Chondrocyte (in vitro differentiated cells): Measurements from ENCODE around the gene AHRR. TPM values are rescaled to one million over a fixed set of nuclear protein-coding genes. Genes with fewer than 3 reads are reported as not detected.

Source experiments
- DNase-seq: peaks from one replicate; pipeline ENCODE4 v3.0.0; 2021; ENCODE audit warnings: mixed read lengths, low spot score
- H3K27ac Mint-ChIP-seq: one replicate; pipeline ENCODE4 v1.8.0; 2021; ENCODE audit warnings: mild to moderate bottlenecking, moderate library complexity, mixed read lengths; ENCODE audit not compliant: unreplicated experiment
- H3K27me3 Mint-ChIP-seq: 2 replicates; pipeline ENCODE4 v1.8.0; 2021; ENCODE audit warnings: low read depth, mixed read lengths
- H3K36me3 Mint-ChIP-seq: 2 replicates; pipeline ENCODE4 v1.8.0; 2021; ENCODE audit warnings: low read depth, mixed read lengths
- H3K4me1 Mint-ChIP-seq: 2 replicates; pipeline ENCODE4 v1.8.0; 2021; ENCODE audit warnings: low read depth, mild to moderate bottlenecking, mixed read lengths
- H3K4me3 Mint-ChIP-seq: one replicate; pipeline ENCODE4 v1.8.0; 2021; ENCODE audit warnings: mild to moderate bottlenecking, moderate library complexity, mixed read lengths; ENCODE audit not compliant: unreplicated experiment
- H3K9me3 Mint-ChIP-seq: 2 replicates; pipeline ENCODE4 v1.8.0; 2021; ENCODE audit warnings: low read depth, mixed read lengths
- CTCF ChIP-seq: fragments of 200-600 bp; sonication (generic); IDR thresholded peaks from 2 replicates; pipeline ENCODE4 v1.5.0; 2021; ENCODE audit warnings: antibody characterized with exemption, mild to moderate bottlenecking, moderate library complexity
- total RNA-seq: library from RNA; stranded (reverse); gene quantifications from 3 replicates; pipeline ENCODE4 v1.2.1, GENCODE V29; 2021

AHRR gene
- total RNA-seq, 1 donor from 2014 or later: 17.3 TPM

DNA sequence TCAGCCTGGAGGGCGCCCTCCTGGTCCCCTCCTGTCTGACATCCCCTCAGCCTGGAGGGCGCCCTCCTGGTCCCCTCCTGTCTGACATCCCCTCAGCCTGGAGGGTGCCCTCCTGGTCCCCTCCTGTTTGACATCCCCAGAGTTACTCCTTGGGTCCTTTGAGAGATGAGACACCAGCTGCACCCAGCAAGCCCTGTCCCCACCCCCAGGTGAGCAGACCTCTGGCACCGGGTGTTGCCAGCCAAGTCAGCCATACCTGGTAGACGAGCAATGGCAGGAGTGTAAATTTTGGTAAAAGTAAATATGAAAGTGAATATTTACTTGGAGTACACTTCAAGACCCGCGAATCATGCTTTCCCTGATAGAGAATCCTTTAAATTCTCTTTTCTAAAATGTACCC, 146.9 kb downstream of the AHRR start:
- Mint-ChIP-seq H3K4me1 (peaks cover 7% of the 10 kb centered on the region), H3K4me3 (no peak overlapping the region), H3K9me3 (no peaks in the 10 kb centered on the region), H3K27me3 (no peaks in the 10 kb centered on the region), H3K27ac (no peak overlapping the region), H3K36me3 (peaks cover 8% of the 10 kb centered on the region)
- peak; percentile 68 for DNase-seq
- no peak for TF ChIP-seq CTCF

DNA sequence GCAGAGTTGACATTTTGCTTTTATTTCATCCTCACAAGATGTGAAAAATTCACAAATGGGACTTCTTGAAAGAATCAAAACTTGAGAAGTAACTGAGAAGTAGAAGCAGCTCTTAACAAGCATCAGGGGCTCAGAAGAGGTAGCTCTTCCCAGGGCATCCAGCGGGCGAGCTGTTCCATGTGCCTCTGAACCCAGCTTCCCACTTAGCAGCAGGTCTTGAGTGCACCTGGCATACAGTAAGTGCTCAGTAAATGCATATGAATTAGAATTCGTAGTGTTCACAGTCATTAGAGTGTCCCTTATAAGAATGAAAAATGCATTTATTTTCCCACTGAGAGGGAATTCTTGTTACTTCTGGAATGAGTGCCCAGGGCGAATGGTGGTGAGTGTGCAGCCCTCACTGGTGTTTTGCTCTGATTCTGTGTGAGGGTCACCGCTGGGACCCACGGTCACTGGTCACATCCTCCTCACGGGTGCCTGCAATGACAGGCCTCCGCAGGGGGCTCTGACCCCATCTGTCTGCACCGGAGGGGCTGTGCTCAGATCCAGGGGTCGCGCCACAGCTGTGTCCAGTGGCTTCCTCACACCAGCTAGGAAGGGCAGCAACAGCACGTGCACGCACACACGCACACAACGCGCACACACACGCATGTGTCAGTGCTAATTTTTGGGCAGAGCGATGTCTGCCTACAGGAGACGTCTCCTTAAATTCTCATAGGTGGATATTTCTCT, 148.4 kb downstream of the AHRR start:
- Mint-ChIP-seq H3K27ac (no peak overlapping the region), H3K9me3 (no peaks in the 10 kb centered on the region), H3K4me3 (no peak overlapping the region), H3K4me1 (peaks cover 14% of the 10 kb centered on the region), H3K27me3 (no peaks in the 10 kb centered on the region), H3K36me3 (peaks cover 5% of the 10 kb centered on the region)
- TF ChIP-seq CTCF: no peak
- DNase-seq: peak; percentile 60

DNA sequence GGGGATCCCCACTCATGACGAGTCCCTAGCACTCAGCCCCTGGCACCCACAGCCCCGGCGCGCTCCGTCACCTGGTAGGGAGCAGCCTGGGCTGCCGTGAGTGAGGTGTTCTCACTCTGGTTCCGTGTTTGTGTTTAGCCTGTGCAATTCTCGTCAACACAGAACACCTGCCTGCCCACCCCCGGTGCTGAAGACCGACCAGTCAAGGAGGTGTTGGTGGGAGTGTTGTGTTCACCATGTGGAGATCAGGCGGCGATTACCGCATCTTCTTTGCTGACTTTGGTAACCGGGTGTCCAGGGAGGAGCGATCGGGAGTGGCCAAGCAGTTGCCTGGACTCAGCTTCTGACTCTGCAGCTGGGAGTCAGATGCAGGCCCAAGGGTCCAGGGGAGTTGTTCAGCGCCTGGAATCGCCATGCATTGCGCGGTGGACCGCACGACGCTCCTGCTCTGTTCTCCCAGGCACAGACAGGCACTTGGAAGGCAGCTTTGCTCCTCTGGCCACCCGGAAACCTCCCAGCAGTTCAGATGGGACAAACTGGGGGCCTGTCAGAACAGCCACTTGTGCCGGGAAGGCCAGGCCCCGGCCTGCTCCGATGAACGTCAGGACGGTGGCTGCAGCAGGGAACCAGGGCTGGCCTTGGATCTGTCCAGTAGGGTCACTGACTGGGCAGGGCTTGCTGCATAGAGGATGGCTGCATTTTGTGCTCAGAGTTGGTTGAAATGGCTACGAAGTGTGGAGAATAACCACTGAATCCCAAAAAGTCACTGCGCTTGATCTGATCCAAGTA, 149.6 kb downstream of the AHRR start:
- H3K4me1 Mint-ChIP-seq: peaks cover 14% of the 10 kb centered on the region
- H3K27me3 Mint-ChIP-seq: no peaks in the 10 kb centered on the region
- peak; percentile 81 for DNase-seq
- H3K9me3 Mint-ChIP-seq: no peaks in the 10 kb centered on the region
- no peak for TF ChIP-seq CTCF
- peaks cover 3% of the 10 kb centered on the region for H3K36me3 Mint-ChIP-seq
- peak overlapping the region; percentile 18 for H3K27ac Mint-ChIP-seq
- peak overlapping the region; percentile 72 for H3K4me3 Mint-ChIP-seq

DNA sequence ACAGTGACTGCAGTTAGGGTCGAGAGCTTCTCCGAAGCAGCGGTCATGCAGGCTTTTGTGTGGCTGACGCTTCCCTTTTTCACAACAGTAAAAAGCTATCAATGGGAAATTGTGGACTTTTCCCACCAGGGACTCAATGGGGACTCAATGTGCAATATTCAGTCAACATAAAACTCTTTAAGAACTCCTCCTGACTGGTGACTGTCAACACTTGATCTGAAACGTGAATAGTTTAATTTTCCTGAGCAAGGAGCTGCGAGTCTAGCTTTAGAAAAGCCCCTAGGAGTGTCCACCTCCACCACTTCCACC, 150.2 kb downstream of the AHRR start:
- TF ChIP-seq CTCF: no peak
- DNase-seq: no peak
- H3K27ac Mint-ChIP-seq: peak overlapping the region; percentile 41
- H3K4me1 Mint-ChIP-seq: peaks cover 14% of the 10 kb centered on the region
- H3K9me3 Mint-ChIP-seq: no peaks in the 10 kb centered on the region
- H3K27me3 Mint-ChIP-seq: no peaks in the 10 kb centered on the region
- H3K4me3 Mint-ChIP-seq: peak overlapping the region; percentile 72
- H3K36me3 Mint-ChIP-seq: no peaks in the 10 kb centered on the region

- H3K4me3 Mint-ChIP-seq: peak overlapping the region; percentile 72
- peak; percentile 91 for DNase-seq
- H3K27ac Mint-ChIP-seq: peak overlapping the region; percentile 41
- no peaks in the 10 kb centered on the region for H3K36me3 Mint-ChIP-seq
- TF ChIP-seq CTCF: no peak
- H3K9me3 Mint-ChIP-seq: no peaks in the 10 kb centered on the region
- peaks cover 14% of the 10 kb centered on the region for H3K4me1 Mint-ChIP-seq
- no peaks in the 10 kb centered on the region for H3K27me3 Mint-ChIP-seq
Measured at GRCh38 chr5:472076-472655, 150.7 kb downstream of the AHRR start.
